Measurements from ENCODE around the gene ARL6IP5.
A peak's percentile ranks its signal among the peaks of the same experiment; 100 is the strongest.

ARL6IP5 gene

GRCh38 chr3:69085833-69086722, 1.3 kb downstream of the ARL6IP5 start:
- peak; percentile 57 to 65 for DNase-seq

DNA sequence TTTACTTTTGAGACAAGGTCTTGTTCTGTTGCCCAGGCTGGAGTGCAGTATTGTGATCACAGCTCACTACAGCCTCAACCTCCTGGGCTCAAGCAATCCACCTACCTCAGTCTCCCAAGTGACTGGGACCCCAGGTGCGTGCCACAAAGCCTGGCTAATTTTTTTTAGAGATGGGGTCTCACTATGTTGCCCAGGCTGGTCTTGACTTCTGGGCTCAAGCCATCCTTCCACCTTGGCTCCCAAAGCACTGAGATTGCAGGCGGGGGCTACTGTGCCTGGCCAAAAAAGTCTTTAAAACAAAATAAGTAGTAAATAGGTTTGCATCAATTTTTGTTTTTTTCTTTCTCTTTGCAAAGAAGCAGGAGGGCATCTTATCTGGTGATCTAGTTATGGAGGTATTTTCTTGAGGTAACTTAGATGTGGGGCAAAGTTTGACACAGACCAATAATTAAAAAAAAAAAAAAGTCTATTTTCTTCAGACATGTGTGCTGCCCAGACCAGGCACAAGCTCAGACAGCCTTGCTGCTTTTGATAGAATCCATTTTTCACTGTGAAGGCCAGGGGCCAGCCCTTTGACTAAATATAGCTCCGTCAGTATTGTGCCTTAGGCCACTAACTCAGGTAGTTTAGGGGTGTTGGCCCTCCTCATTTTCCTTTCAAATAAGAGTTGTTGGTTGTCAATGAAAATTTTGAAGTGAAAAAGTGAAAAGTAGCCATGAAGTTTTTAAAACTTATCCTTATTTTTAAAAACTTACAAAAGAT, 2.5 kb downstream of the ARL6IP5 start:
- DNase-seq: peak in 1 of 2 donors; percentile 29

- no peak for DNase-seq
Measured at GRCh38 chr3:69088063-69088462, 3.3 kb downstream of the ARL6IP5 start.

DNA sequence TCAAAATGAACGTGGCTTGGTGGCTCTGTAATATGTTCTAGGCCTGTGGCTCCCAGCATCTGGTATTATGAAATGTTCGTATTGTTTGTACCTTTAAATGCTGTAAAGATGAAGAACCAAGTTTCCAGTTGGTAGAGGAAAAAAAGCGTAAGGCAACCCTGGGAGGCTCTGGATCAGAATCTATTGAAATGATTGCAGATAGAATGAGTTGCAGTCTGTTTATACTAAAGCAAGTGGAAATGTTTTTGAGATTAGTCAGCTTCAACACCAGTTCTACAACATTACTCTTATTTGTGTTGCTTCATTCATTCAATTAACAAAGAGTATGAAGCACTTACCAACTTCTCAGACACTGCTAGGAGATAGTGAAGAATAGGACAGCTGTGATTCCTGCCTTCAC, 5.3 kb downstream of the ARL6IP5 start:
- no peak for DNase-seq

DNA sequence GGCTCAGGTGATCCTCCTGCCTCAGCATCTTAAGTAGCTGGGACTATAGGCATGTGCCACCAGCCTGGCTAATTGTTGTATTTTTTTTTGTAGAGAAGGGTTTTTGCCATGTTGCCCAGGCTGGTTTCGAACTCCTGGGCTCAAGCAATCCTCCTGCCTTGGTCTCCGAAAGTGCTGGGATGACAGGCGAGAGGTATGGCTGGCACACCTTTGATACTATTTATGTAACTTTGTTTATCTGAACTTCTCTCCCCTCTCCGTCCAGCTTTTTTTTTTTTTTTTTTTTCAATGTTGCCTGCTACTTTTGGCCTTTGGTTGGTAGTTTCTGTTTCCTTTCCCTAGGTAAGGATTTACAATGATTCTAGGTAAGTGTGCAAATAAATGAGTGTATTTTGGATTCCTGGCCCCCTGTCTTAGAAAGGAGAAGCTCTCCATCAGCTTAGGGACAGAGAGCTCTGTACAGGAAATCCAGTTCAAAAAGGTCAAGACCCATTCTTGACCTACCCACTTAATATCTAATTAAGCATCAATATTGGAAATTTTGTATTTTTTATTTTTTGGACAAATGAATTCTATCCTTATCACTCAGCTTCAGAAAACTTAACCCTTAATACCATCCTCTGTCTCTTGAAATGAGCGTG, 6.8 kb downstream of the ARL6IP5 start:
- DNase-seq: peak in 1 of 2 donors; percentile 31

- DNase-seq: peak; percentile 33 to 69
Measured at GRCh38 chr3:69092030-69092516, 7.3 kb downstream of the ARL6IP5 start.

DNA sequence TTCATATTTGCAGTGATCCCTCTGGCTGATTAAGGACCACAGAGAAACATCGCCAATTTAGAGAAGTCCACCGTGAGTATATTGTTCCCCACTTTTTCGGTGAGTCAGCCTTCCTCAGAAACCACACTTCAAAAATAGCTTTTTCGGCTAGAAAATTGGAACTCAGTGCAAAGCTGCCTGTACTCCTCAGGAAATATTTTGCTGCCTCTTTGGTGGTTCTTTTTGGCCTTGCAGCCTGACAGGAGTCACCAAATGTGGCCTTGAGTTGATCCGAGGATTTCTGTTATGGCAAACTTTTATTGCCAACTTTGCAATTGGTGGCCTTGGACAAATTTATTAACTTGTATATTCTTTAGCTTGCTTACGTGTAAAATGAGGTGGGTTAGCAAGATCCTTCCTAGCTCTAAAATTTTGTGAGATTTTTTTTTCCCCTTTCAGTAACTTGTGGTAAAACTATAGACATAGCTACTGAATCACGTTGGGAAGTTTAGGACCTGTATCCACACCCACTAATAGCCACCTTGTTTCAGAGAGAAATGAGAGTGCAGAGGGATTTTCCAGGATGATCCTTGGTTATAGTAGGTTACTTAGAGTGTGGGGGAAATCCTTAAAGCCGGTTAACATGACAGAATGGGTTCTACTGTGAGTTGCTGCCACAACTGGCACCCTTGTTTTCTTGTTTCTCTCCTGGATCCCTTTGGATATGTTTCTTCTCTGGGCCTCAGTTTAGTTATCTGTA, 9.9 kb downstream of the ARL6IP5 start:
- peak in 1 of 2 donors; percentile 30 for DNase-seq

GRCh38 chr3:69095636-69096035, 10.9 kb downstream of the ARL6IP5 start:
- DNase-seq: peak in 1 of 2 donors; percentile 46

DNA sequence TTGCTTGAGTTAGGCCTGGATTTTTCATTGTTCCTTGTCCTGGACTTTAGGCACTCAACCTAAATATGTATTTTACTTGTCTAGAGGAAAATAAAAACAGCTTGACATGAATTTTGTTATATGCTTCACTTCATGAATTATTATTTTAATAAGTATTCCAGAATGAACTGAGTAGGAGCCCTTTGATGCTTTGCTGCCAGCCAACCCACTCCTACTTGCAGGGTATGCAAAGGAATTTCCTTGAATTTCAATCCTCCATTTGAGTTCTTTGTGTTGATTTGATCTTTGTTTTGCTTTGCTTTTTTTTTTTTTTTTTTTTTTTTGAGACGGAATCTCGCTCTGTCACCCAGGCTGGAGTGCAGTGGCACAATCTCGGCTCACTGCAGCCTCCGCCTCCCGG, 11.6 kb downstream of the ARL6IP5 start:
- no peak for DNase-seq

GRCh38 chr3:69097407-69098086, 12.8 kb downstream of the ARL6IP5 start:
- no peak for DNase-seq

DNA sequence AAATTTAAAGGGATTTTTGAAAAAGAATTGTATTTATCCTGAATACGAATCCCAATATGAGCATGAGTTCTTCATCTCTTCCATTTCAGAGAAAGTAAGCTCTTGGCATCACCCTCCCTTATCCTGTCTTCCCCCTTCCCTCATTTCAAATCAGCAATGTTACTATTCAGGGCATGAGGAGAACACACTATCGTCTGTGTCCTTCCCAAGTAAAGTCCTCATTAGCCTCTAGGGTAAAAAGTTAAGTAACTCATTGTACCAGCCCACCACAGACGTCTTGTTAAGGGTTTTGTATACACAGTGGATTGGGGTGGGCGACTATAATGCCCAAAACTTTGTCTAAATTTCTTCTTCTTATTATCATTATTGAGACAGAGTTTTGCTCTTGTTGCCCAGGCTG, 14.8 kb downstream of the ARL6IP5 start:
- no peak for DNase-seq

DNA sequence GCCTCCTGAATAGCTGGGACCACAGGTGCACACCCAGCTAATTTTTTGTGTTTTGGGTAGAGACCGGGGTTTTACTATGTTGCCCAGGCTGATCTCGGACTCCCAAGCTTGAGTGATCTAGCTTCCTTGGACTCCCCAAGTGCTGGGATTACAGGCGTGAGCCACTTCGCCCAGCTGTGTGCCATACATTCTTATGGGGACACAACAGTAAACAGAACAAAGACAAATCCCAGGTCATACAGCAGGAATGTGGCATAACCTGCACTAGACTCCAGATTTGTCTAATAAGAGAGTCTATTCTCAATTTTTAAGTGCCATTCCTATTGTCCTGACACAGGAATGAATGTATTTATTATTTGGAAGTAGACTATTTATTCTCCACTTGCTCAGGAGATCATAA, 17.6 kb downstream of the ARL6IP5 start:
- DNase-seq: no peak

GRCh38 chr3:69103123-69103522, 18.4 kb downstream of the ARL6IP5 start:
- no peak for DNase-seq

DNA sequence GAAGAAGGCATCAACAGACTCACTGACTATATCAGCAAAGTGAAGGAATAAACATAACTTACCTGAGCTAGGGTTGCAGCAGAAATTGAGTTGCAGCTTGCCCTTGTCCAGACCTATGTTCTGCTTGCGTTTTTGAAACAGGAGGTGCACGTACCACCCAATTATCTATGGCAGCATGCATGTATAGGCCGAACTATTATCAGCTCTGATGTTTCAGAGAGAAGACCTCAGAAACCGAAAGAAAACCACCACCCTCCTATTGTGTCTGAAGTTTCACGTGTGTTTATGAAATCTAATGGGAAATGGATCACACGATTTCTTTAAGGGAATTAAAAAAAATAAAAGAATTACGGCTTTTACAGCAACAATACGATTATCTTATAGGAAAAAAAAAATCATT, 19.8 kb downstream of the ARL6IP5 start:
- DNase-seq: no peak

GRCh38 chr3:69105320-69105719, 20.6 kb downstream of the ARL6IP5 start:
- no peak for DNase-seq

- no peak for DNase-seq
Measured at GRCh38 chr3:69107841-69108240, 23.1 kb downstream of the ARL6IP5 start.

DNA sequence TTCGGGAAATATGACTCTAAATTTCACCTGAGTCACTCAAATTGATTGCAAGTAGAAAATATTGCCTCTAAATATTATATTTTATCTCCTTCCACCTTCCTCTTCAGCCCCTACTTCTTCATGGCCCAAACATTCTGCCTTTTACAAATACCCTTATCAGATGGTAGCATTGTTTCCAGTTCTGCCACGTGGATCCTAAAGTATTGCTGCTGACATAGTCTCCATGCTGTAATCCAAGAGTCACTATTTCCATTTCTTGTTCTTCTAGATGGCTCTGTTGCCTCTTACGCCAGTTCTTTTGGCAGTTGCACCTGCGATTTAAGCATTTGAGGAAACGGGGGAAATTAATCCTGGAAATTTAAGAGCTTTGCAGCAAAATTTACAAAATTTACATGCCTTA, 24.1 kb downstream of the ARL6IP5 start:
- no peak for DNase-seq

DNA sequence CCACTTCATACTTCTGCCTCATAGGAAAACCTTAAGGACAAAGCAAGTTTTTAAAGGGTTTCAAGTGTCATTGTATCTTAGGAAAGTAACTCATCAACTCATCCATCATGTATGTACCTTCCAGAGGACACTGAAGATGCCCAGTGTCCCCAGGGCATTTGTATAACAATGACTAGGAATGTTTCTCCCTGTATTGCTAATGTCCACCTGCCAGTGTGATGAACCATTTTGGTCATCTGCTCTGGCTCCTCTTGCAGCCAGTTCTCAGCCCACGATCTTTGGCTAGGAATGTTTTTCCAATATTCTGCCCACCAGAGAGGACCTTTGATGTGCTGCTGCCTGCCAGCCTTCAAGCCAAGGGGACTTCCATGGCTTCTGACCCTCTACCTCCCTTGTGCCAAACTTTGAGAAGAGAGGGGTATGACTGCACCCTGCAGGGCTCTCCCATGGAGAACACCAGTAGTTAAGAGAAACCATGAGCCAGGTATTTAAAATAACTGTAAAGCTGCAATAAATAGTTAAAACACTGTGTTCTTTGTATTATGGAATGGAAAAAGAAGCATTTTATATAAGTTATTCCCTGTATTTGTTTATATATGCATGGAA, 26.3 kb downstream of the ARL6IP5 start:
- DNase-seq: no peak

GRCh38 chr3:69113536-69113935, 28.8 kb downstream of the ARL6IP5 start:
- no peak for DNase-seq

GRCh38 chr3:69115731-69116130, 31.0 kb downstream of the ARL6IP5 start:
- no peak for DNase-seq

DNA sequence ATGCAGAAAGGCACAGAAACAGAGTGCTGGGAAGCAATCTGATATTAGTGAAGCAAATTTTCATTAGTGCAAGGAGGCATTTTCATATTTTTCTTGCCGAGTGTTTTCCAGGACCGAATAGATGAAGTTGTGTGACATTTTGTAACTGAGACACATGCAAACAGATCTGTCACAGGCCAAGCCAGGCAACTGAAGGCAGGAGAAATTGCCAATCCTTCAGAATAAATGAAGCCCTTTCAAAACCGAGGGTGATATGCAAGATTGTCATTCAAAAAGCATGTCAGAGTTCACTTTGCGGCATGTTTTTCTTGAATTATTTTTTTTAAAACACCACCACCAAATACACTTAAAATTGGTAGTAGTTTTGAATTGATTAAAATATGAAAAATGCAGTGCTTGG, 31.4 kb downstream of the ARL6IP5 start:
- no peak for DNase-seq

DNA sequence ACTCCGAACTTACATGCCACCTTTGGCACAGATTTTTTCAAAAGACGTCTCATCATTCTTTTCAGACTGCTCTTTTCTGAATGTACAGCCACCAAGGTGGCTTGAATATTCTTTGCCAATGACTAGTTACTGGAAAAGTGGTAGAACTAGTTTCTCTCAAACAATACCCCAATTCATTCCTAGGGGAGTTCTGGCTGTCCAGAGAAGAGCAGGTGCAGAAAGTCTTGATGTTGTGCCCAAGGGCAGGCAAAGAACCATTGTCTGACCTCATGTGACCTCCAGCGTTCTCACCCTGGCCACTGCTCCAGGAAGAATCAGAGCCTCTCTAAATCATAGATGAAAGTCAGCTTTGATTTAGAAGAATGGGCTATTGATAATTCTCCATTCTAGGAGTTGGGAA, 32.2 kb downstream of the ARL6IP5 start:
- DNase-seq: no peak

All from CD4-positive, alpha-beta T cell treated with Interferon alpha-2 for 1 hour (primary cell).